GM23338 (cell line): Measurements from ENCODE around the gene BCAP31. TPM values are rescaled to one million over a fixed set of nuclear protein-coding genes. Genes with fewer than 3 reads are reported as not detected.

Experiments used
- ATAC-seq: fragments of 200-7000 bp; cut with Tn5 transposase; 3 replicates; pipeline ENCODE4 v1.9.1; 2020
- DNase-seq: peaks from one replicate; pipeline ENCODE4 v3.0.0-alpha.2; 2015; ENCODE audit warnings: low spot score
- H2AFZ ChIP-seq: fragments of 200-600 bp; sonication (generic); 2 replicates; pipeline ENCODE4 v1.8.0; 2016; ENCODE audit warnings: antibody characterized with exemption, mild to moderate bottlenecking, moderate library complexity
- H3F3A ChIP-seq: fragments of 200-600 bp; sonication (generic); replicated peaks from 2 replicates; pipeline ENCODE4 v1.8.0; 2017; ENCODE audit warnings: antibody characterized with exemption, mixed run types, low read depth
- H3K27ac ChIP-seq: fragments of 200-600 bp; sonication (generic); 2 replicates; pipeline ENCODE4 v1.6.1; 2016; ENCODE audit warnings: low read depth
- H3K27me3 ChIP-seq: fragments of 200-600 bp; sonication (generic); 2 replicates; pipeline ENCODE4 v1.8.0; 2016; ENCODE audit warnings: mild to moderate bottlenecking, mixed run types, moderate library complexity; ENCODE audit not compliant: insufficient read depth
- H3K36me3 ChIP-seq: fragments of 200-600 bp; sonication (generic); 2 replicates; pipeline ENCODE4 v1.8.0; 2016; ENCODE audit warnings: mild to moderate bottlenecking; ENCODE audit not compliant: insufficient read depth
- H3K4me1 ChIP-seq: fragments of 200-600 bp; sonication (generic); 2 replicates; pipeline ENCODE4 v1.8.0; 2016; ENCODE audit warnings: mild to moderate bottlenecking, moderate library complexity; ENCODE audit not compliant: insufficient read depth
- H3K4me2 ChIP-seq: fragments of 200-600 bp; sonication (generic); 2 replicates; pipeline ENCODE4 v1.7.1; 2017; ENCODE audit warnings: mixed run types
- H3K4me3 ChIP-seq: fragments of 200-600 bp; sonication (generic); 2 replicates; pipeline ENCODE4 v1.6.1; 2016; ENCODE audit warnings: mixed run types
- H3K79me2 ChIP-seq: fragments of 200-600 bp; sonication (generic); replicated peaks from 2 replicates; pipeline ENCODE4 v1.8.0; 2017; ENCODE audit warnings: mild to moderate bottlenecking; ENCODE audit not compliant: insufficient read depth
- H3K9me2 ChIP-seq: fragments of 200-600 bp; sonication (generic); 2 replicates; pipeline ENCODE4 v1.8.0; 2017; ENCODE audit not compliant: insufficient read depth
- H4K20me1 ChIP-seq: fragments of 200-600 bp; sonication (generic); replicated peaks from 2 replicates; pipeline ENCODE4 v1.8.0; 2017; ENCODE audit warnings: mild to moderate bottlenecking; ENCODE audit not compliant: insufficient read depth
- H3K27ac Mint-ChIP-seq: 2 replicates; pipeline ENCODE4 v1.8.0; 2020; ENCODE audit warnings: inconsistent platforms, mild to moderate bottlenecking, moderate library complexity, mixed read lengths
- H3K27me3 Mint-ChIP-seq: 3 replicates; pipeline ENCODE4 v1.8.0; 2022; ENCODE audit warnings: low read depth, mild to moderate bottlenecking, moderate library complexity, mixed read lengths, inconsistent platforms; ENCODE audit not compliant: insufficient read depth, poor library complexity
- H3K36me3 Mint-ChIP-seq: 3 replicates; pipeline ENCODE4 v1.8.0; 2021; ENCODE audit warnings: low read depth, mild to moderate bottlenecking, inconsistent platforms, moderate library complexity, mixed read lengths
- H3K4me1 Mint-ChIP-seq: 3 replicates; pipeline ENCODE4 v1.8.0; 2020; ENCODE audit warnings: mild to moderate bottlenecking, inconsistent platforms, mixed read lengths
- H3K4me3 Mint-ChIP-seq: 3 replicates; pipeline ENCODE4 v1.8.0; 2021; ENCODE audit warnings: moderate library complexity, mild to moderate bottlenecking, inconsistent platforms, mixed read lengths
- H3K9me3 Mint-ChIP-seq: 3 replicates; pipeline ENCODE4 v1.8.0; 2020; ENCODE audit warnings: moderate library complexity, mild to moderate bottlenecking, inconsistent platforms, mixed read lengths
- CREB1 ChIP-seq: fragments of 250-450 bp; sonication (Bioruptor Pico); IDR thresholded peaks from 2 replicates; pipeline ENCODE4 v1.5.0; 2020; ENCODE audit warnings: low read depth, mild to moderate bottlenecking, moderate library complexity
- ETS1 ChIP-seq: IDR thresholded peaks from 2 replicates; pipeline ENCODE4 v1.6.1; 2016; ENCODE audit warnings: antibody characterized with exemption
- EZH2phosphoT487 ChIP-seq: fragments of 200-600 bp; sonication (generic); IDR thresholded peaks from one replicate; pipeline ENCODE4 v1.8.1; 2018; ENCODE audit warnings: antibody characterized with exemption; ENCODE audit not compliant: unreplicated experiment
- JUNB ChIP-seq: IDR thresholded peaks from one replicate; pipeline ENCODE4 v1.6.1; 2016; ENCODE audit warnings: antibody characterized with exemption; ENCODE audit not compliant: unreplicated experiment
- NANOG ChIP-seq: IDR thresholded peaks from 2 replicates; pipeline ENCODE4 v1.6.1; 2016; ENCODE audit warnings: antibody characterized with exemption, borderline replicate concordance
- REST ChIP-seq: IDR thresholded peaks from one replicate; pipeline ENCODE4 v1.6.1; 2018; ENCODE audit warnings: antibody characterized with exemption; ENCODE audit not compliant: unreplicated experiment
- STAT1 ChIP-seq: IDR thresholded peaks from one replicate; pipeline ENCODE4 v1.6.1; 2016; ENCODE audit warnings: antibody characterized with exemption; ENCODE audit not compliant: unreplicated experiment
- ZNF114 ChIP-seq: fragments of 250-450 bp; sonication (Bioruptor Pico); IDR thresholded peaks from 2 replicates; pipeline ENCODE4 v1.5.0; 2020; ENCODE audit warnings: mild to moderate bottlenecking, moderate library complexity
- ZNF331 ChIP-seq: fragments of 250-450 bp; sonication (Bioruptor Pico); IDR thresholded peaks from 2 replicates; pipeline ENCODE4 v1.5.0; 2020; ENCODE audit warnings: low read depth, mild to moderate bottlenecking, moderate library complexity
- polyA plus RNA-seq: library from polyadenylated mRNA; unstranded; fragments of >200 nt; fragmentation: Nextera tagmentation; extraction: Ambion mirVana; gene quantifications from 2 replicates; pipeline ENCODE4 v1.2.1, GENCODE V29; 2016
- total RNA-seq: library from RNA; depleted of rRNA; stranded (reverse); fragments of >200 nt; shearing (Covaris generic); gene quantifications from 2 replicates; pipeline ENCODE4 v1.2.3, GENCODE V29; 2014
- TF ChIP-seq, protein P1 (sequence below): fragments of 250-450 bp; sonication (Bioruptor Pico); IDR thresholded peaks from 2 replicates; pipeline ENCODE4 v1.5.0; 2020; ENCODE audit warnings: mild to moderate bottlenecking, moderate library complexity

BCAP31 gene
- total and polyA plus RNA-seq, 2 experiments from 2014 or later: 85.0 to 145 TPM

DNA sequence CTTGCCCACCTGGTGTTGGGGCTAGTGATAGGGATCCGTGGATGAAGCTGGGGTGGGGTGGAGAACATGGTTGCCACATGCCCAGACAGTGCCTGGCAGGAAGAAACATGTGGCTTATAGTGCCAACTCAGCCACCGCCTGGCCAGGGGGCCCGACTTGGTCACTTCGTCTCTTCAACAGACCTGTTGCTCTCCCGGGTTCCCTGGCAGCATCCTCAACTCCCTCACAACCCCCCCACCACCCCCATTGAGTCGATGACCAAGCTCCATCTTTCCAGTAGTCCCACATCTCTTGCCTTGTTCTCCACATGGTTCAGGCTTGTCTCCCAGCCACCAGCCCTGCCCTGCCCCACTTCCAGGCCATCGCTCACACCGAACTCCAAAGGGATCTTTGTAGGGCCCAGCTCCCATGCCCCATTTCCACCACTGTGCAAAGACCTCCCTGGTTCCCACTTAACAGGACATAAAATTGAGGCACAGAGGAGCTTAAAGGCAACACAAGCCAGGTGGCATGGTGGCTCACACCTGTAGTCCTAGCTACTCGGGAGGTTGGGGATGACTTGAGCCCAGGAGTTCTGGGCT lies 58.4 kb downstream of the BCAP31 start:
- no peaks in the 10 kb centered on the region for H3K79me2 ChIP-seq

More for the DNA sequence above, 58.4 kb downstream of the BCAP31 start:
- Histone ChIP-seq H3K4me3 (no peak overlapping the region), H3K36me3 (no peaks in the 10 kb centered on the region), H3K4me1 (no peaks in the 10 kb centered on the region), H2AFZ (no peak overlapping the region), H4K20me1 (no peaks in the 10 kb centered on the region), H3K4me2 (no peak overlapping the region), H3K27ac (no peak overlapping the region), H3K27me3 (peaks cover 13% of the 10 kb centered on the region), H3F3A (no peaks in the 10 kb centered on the region), H3K9me2 (no peaks in the 10 kb centered on the region)
- Mint-ChIP-seq H3K27ac (no peak overlapping the region), H3K9me3 (no peaks in the 10 kb centered on the region), H3K27me3 (peaks cover 9% of the 10 kb centered on the region), H3K4me3 (no peak overlapping the region), H3K4me1 (peaks cover 2% of the 10 kb centered on the region; the same call in 1 of the 3 replicates), H3K36me3 (no peaks in the 10 kb centered on the region; the same call in 1 of the 3 replicates)
- DNase-seq (no peak), ATAC-seq (no peak)
- TF ChIP-seq EZH2phosphoT487 (no peak), ZNF114 (no peak), JUNB (no peak), ZNF331 (CRISPR knock-in tag) (no peak), REST (no peak), NANOG (no peak), ETS1 (no peak), STAT1 (no peak), CREB1 (no peak)
- TF ChIP-seq, protein P1, sequence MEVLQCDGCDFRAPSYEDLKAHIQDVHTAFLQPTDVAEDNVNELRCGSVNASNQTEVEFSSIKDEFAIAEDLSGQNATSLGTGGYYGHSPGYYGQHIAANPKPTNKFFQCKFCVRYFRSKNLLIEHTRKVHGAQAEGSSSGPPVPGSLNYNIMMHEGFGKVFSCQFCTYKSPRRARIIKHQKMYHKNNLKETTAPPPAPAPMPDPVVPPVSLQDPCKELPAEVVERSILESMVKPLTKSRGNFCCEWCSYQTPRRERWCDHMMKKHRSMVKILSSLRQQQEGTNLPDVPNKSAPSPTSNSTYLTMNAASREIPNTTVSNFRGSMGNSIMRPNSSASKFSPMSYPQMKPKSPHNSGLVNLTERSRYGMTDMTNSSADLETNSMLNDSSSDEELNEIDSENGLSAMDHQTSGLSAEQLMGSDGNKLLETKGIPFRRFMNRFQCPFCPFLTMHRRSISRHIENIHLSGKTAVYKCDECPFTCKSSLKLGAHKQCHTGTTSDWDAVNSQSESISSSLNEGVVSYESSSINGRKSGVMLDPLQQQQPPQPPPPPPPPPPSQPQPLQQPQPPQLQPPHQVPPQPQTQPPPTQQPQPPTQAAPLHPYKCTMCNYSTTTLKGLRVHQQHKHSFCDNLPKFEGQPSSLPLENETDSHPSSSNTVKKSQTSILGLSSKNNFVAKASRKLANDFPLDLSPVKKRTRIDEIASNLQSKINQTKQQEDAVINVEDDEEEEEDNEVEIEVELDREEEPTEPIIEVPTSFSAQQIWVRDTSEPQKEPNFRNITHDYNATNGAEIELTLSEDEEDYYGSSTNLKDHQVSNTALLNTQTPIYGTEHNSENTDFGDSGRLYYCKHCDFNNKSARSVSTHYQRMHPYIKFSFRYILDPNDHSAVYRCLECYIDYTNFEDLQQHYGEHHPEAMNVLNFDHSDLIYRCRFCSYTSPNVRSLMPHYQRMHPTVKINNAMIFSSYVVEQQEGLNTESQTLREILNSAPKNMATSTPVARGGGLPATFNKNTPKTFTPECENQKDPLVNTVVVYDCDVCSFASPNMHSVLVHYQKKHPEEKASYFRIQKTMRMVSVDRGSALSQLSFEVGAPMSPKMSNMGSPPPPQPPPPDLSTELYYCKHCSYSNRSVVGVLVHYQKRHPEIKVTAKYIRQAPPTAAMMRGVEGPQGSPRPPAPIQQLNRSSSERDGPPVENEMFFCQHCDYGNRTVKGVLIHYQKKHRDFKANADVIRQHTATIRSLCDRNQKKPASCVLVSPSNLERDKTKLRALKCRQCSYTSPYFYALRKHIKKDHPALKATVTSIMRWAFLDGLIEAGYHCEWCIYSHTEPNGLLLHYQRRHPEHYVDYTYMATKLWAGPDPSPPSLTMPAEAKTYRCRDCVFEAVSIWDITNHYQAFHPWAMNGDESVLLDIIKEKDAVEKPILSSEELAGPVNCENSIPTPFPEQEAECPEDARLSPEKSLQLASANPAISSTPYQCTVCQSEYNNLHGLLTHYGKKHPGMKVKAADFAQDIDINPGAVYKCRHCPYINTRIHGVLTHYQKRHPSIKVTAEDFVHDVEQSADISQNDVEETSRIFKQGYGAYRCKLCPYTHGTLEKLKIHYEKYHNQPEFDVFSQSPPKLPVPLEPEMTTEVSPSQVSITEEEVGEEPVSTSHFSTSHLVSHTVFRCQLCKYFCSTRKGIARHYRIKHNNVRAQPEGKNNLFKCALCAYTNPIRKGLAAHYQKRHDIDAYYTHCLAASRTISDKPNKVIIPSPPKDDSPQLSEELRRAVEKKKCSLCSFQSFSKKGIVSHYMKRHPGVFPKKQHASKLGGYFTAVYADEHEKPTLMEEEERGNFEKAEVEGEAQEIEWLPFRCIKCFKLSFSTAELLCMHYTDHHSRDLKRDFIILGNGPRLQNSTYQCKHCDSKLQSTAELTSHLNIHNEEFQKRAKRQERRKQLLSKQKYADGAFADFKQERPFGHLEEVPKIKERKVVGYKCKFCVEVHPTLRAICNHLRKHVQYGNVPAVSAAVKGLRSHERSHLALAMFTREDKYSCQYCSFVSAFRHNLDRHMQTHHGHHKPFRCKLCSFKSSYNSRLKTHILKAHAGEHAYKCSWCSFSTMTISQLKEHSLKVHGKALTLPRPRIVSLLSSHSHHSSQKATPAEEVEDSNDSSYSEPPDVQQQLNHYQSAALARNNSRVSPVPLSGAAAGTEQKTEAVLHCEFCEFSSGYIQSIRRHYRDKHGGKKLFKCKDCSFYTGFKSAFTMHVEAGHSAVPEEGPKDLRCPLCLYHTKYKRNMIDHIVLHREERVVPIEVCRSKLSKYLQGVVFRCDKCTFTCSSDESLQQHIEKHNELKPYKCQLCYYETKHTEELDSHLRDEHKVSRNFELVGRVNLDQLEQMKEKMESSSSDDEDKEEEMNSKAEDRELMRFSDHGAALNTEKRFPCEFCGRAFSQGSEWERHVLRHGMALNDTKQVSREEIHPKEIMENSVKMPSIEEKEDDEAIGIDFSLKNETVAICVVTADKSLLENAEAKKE (CRISPR knock-in tag): no peak
